Activated T-helper 9 cell treated with anti-CD3 and anti-CD28 coated beads, Interleukin-2, amount 50 U/mL, for 16 hours (primary cell): ENCODE results near the gene BPI.
"Not testable (repeated sequence)": the region's sequence is repeated elsewhere in the genome, so short reads cannot be mapped to it uniquely, and the experiment has no call there.

Experiments
- DNase-seq: peaks from one replicate; pipeline ENCODE4 v3.0.0-alpha.2; 2020; ENCODE audit warnings: low read depth

Gene BPI

DNA sequence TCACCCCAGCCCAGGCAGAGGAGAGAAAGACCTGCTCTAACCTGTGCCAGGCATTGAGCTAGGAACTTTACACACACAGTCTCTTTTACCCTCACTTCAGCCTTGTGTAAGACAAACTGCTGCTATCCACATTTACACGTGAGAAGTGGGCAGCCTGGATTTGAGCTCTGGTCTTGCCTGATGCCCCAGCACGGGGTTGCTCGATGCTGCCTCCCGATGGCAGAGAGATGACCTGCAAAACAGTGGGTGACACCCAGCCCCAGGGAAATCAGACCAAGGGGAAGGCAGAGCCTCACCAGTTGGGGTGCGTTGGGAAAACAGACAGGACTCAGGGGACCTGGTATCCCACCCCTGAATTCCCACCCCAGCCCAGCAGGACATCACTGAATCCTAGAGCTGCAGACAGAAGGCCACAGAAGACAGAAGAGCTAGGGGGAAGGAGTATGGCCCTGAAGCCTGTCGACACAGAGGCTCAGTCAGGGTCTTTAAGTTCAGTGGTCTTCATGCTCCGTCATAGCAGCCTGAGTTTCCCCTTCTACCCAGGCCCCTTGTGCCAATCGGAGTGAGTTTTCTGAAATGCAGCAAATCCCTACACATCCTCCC, 990 bp downstream of the BPI start:
- DNase-seq, result no peak

DNA sequence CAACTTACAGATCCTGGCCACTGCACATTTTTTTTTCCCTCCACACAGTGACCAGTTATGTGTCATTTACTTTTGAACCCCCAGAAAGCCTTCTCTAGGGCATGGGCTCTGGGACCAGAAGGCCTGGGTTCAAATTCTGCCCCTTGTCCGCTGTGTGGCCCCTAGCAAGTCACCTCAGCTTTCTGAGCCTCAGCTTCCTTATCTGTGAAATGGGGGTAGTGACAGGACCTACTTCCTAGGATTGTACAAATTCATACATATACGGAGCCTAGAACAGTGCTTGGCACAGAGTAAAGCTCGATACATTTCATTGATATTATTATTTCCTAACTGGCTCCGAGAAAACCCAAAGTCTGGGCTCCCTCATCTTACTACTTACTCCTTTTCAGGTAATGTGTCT, 1.6 kb downstream of the BPI start:
- DNase-seq, result no peak

DNA sequence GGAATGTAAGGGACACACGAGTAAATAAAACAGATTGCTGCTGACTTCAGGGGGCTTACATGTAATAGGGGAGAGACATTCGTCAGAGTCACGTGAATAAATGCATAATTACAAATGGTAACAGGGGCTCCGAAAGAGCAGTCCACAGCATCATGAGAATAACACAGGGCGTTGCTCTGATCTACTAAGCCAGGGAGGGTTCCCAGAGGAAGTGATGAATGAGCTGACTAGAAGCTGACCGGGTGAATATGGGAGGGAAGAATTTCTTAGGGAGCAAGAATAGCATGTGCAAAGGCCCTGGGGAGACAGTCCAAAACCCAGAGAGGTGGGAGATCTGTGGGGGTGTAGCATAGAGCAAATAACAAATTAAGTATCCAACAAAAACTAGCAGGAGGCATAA, 2.4 kb downstream of the BPI start:
- no peak for DNase-seq

DNA sequence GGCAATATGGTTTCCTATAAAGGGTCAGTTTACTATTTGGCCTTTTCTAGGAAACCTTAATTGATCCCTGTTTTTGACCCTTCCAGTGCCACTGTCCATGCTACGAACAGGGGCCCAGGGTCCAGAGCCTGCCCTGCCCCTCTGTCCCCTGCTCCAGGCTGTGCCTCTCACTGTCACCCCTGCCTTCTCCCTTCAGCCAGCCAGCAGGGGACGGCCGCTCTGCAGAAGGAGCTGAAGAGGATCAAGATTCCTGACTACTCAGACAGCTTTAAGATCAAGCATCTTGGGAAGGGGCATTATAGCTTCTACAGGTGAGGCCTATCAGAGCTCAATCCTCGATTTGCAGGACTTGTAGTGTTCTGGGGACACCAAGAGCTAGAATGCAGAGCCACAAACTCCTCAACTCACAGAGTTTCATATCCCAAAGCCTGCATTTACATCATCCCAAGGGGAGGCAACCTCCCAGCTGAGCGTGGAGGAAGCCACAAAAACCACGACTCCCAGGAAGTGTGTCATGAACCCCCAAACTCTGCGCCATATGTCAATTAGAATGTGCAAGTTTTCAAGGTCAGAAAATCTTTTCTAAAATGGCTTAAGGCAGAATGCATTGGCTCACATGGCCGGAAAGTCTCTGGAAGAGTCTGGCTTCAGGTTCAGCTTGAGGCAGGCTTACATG, 3.6 kb downstream of the BPI start:
- DNase-seq, result no peak

DNA sequence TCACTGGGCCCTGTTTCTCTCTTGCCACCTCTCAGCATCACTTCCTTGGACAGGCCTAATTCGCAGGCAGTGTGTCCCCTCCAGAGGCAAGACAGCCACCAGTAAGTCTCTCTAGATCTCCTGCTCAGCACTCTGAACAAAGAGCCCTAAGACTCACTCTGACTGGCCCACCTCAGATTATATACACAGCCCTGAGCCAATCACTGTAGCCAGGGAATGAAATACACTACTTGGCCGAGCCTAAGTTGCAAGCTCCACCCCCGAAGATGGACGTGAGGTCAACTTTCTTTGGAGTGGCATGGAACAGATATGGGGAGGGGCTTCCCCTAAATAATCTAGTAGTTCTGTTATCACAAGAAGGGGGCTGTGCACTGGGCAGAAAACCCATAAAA, 4.1 kb downstream of the BPI start:
- no peak for DNase-seq

DNA sequence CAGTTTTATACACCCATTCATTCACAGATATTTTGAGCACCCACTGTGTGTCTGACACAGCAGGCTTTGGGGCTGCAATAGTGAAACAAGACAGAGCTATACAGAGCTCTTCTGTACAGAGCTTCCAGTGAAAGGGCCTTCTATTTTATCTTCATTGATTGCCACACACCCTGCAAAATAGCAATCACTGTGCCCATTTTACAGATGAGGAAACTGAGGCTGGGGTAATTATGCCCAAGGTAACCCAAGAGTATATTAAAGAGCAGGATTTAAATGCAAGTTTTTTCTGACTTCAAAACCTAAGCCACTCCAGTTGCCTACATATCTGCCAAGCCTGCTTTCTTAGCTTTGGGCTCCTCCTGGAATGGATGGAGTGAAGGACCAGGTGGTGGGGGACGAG, 4.5 kb downstream of the BPI start:
- no peak for DNase-seq

DNA sequence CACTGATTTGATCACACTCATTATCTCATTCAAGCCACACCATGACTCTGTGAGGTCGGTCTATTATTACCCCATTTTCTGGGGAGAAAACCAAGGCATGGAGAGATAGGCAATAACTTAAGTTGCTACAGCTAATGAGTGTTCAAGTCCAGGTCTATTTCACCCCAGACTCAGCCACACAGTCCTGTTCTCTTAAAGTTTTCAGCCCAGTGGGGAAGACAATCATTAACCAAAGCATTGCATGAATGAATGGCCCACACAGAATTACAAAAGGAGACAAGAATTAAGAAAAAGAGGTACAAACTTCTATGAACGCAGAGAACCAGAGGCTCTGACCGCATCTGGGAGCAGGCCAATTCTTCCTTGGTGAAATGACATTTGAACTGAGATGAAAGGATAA, 7.1 kb downstream of the BPI start:
- no peak for DNase-seq

DNA sequence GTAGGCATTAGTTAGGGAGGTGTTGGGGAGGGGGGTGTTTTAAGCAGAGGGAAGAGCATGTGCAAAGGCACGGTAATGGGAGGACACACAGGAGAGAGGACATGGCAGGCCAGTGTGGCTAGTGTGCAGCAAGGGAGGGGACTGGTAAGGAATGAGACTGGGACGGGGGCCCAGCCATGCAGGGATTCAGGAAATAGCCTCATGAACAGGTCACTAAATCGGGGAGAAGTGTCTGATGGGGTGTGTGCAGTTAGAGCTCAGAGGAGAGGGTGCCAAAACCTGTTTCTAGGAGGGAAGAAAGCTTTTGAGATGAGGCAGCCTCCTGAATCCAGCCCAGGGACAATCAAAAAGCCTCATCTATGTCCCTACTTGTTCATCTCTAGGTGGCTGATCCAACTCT, 7.5 kb downstream of the BPI start:
- DNase-seq, result no peak

DNA sequence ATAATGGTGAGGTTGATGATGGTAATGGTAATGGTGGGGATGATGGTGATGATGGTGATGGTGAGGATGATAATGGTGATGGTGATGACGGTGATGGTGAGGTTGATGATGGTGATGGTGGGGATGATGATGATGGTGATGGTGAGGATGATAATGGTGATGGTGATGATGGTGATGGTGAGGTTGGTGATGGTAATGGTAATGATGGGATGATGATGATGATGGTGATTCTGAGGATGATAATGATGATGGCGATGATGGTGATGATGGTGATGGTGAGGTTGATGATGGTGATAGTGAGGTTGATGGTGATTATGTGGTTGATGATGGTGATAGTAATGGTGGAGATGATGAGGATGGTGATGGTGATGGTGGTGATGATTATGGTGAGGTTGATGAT, 9.7 kb downstream of the BPI start:
- DNase-seq, result no peak

DNA sequence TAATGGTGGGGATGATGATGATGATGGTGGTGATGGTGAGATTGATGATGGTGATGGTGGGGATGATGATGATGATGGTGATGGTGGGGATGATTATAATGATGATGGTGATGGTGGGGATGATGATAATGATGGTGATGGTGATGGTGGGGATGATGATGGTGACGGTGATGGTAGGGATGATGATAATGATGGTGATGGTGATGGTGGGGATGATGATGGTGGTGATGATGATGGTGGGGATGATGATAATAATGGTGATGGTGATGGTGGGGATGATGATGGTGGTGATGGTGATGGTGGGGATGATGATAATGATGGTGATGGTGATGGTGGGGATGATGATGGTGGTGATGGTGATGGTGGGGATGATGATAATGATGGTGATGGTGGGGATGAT, 10.4 kb downstream of the BPI start:
- DNase-seq, result not testable (repeated sequence)

DNA sequence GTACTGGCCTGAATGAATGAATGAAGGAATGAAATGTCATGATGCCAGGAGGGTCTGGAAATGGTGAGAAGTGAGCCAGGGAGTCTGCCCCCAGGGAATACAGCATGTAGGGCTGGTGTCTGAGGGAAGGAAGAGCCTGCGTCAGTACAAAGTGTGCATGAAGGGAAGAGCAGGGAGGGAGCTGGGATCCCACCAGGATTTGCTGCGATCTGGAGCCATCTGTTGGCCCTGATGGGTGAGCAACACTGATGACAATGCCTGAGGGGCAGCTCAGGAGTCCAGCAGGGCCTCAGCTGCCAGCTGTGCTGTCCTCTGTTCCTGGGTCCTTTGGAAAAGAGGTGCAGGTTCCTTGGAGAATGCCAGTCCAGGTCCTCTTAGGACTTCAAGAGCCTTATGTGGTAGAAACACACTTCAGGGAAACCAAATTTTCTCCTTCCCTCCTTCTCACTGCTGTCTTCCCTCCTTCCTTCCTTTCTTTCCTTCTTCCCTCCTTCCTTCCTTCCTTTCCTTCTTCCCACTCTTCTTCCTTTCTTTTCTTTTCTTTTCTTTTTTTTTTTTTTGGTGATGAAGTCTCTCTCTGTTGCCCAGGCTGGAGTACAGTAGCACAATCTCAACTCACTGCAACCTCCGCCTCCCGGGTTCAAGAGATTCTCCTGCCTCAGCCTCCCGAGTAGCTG, 11.5 kb downstream of the BPI start:
- DNase-seq, result no peak

DNA sequence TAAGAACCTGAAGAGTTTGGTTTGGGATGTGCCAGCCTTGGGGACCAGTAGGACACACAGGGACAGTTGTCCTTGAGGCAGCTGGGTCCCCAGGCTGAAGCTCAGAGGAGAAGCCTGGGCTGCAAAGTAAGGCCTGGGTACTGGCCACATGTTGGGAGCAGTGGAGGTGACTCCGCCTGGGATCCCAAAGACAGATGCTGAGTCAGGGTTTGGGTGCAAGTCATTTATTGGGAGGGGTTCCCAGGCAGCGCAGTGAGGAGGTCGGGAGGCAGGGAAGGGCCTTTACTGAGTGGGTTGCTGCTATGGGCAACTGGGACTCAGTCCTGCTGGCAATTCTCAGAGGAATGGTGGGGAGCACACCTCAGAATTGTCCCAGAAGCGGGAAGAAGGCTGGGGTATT, 12.4 kb downstream of the BPI start:
- DNase-seq, result no peak

DNA sequence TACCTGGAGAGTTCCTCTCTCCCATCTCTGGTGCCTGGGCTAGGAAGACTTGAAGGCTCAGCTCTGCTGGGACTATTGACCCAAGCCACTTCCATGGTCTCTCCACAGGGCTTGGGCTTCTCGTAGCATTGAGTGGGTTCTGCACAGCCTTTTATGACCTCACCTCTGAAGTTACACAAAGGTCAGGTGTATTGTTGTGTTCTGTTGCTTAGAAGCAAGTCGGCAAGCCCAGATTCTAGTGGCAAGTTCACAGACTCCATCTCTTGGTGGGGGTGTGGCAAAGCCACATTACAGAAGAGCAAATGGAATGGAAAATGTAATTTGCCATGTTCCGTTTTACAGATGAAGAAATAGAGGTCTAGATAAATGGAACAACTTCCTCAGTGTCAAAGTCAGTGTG, 13.5 kb downstream of the BPI start:
- DNase-seq, result no peak

DNA sequence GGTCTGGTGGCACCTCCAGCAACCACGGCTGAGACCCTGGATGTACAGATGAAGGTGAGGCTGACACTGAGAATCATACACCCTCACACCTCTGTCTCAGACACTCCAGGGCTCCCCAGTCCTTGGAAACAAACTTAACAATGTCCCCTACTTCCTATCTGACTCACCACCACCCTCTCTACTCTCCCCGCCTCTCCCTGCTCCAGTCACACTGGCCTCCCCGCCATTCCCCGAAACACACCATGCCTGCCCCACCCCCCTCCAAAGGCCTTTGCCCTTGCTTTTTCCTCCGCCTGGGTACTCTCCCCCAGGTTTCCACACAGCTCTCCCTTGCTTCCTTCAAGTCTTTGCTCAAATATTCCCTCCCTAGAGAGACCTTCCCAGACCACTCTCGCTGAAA, 16.3 kb downstream of the BPI start:
- DNase-seq, result no peak

DNA sequence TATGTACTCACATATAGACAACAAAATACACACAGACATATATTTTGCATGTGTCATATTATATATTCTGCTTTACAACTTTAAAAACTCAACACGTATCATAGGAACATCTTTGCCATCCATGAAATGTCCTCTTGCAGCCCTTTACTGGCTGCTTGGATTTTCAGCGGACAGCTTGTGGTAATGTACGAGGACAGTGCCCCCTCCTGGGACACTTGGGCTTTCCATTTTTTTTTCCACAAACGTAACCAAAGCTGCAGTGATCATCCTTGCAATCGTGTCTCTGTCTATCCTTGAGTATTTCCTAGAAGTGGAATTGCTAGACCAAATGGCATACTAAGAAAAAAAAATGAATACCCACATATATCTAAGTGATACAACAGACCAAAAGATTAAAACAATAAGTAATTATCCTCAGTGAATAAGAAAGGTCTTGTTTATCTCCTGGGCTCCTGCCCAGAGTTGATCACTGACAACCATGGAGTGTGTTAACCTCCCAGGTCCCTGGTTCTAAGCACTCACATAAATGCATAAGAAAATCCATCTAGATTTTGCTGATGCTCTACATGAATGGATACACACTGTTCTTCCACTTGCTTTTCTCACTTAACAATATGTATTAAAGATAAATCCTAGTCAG, 18.1 kb downstream of the BPI start:
- DNase-seq, result no peak

DNA sequence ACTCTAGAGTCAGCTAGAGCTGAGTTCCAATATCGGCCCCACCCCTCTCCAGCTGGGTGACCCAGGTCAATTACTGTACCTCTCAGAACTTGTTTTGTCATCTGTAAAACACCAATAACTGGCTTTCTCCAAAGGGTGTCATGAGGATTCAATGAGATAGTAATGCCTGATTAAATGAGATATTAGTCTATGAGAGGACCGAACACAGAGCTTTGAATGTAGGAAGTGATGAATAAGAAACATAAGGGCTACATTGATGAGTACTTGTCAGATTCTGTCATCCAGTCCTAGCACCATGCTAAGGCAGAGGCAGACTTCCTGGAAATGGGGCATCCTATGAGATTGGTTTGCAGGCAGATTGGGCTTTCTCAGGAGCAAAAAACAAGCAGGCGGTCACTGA, 20.2 kb downstream of the BPI start:
- DNase-seq, result no peak

DNA sequence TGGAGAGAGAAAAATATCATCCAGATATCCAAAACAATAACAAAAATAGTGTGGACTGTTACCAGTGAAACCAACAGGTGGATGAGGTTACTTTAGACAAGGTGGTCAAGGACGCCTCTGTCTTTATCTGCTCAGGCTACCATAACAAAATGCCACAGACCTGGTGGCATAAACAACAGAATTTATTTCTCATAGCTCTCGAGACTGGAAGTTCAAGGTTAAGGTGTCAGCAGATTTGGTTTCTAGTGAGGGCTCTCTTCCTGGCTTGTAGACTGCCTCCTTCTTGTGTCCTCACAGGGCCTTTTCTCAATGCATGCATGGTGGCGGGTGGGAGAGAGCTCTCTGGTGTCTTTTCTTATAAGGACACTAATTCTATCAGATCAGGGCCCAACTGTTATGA, 21.2 kb downstream of the BPI start:
- DNase-seq, result no peak

DNA sequence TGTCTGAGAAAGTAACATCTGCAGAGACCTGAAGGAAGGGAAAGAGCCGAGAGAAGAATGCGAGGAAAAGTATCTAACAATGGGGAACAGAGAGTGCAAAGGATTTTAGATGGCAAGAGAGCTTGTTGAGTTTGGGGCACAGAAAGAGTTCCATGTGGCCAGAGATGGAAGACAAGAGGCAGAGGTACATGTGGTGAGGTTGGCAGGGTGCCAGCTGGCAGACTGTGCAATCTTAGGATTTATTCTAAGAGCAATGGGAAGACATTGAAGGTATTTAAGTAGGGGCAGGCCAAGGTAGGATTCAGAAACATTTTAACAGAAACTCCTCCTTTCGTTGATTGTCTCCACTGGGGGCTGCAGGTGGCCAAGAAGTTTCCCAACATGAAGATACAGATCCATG, 21.9 kb downstream of the BPI start:
- DNase-seq, result no peak

DNA sequence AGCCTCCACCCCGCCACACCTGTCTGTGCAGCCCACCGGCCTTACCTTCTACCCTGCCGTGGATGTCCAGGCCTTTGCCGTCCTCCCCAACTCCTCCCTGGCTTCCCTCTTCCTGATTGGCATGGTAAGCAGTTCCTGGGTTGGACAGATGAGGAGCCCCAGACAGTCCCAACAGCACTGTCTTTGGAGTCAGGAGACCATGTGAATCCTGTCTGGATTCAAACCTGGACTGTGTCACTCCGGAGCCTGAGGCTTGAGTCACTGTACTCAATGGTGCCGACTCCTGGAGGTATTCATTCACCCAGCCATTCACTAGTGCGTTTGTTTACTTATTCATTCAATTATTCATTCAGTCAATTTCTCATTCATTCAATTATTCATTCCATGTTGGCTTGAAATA, 22.4 kb downstream of the BPI start:
- no peak for DNase-seq

DNA sequence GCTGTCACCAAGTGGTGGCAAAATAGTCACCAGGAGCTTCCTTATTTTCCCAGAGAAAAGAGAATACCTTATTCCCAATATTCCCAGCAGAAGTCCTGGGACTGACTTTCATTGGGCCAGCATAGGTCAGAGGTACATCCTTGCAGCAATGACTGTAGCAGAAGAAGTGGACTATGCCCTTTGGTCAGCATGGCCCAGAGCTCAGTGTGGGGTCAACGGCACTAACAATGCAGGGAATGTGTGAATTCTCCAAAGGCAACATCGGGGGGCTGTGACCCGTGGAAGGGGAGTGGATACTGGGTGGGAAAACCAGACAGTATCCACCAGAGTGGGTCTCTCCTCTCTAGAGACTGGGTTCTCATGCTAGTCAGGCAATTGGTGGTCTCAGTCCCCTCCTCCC, 26.7 kb downstream of the BPI start:
- no peak for DNase-seq

DNA sequence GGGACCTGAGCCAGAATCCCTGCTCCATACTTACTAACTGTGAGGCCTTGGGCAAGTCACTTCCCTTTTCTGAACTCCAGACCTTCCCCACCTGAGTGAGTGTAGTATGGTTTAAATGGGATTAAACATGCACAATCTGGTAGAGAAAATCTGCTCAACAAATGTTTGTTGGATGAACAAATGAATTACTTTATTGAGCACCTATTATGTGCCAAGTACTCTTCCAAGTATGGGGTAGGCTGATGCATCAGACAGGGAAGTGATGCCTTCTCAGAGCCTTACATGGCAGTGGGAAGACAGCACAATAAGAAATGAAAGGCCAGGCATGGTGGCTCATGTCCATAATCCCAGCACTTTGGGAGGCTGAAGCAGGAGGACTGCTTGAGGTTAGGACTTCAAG, 27.3 kb downstream of the BPI start:
- no peak for DNase-seq

DNA sequence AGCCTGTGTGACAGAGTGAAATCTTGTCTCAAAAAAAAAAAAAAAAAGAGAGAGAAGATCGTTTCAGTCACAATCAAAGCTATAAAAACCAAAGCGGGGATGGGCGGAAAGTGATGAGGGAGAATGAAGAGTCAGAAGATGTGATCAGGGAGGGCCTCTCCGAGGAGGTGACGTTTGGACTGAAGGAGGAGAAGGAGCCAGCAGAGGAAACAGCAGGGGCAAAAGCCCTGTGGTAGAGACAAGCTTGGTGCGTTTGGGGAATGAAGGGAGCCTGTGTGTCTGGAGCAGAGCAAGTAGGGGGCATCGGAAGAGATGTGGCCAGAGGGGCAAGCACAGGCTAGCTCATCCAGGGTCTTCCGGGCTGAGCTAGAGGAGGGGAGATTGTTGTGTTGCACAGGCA, 27.9 kb downstream of the BPI start:
- DNase-seq, result no peak

DNA sequence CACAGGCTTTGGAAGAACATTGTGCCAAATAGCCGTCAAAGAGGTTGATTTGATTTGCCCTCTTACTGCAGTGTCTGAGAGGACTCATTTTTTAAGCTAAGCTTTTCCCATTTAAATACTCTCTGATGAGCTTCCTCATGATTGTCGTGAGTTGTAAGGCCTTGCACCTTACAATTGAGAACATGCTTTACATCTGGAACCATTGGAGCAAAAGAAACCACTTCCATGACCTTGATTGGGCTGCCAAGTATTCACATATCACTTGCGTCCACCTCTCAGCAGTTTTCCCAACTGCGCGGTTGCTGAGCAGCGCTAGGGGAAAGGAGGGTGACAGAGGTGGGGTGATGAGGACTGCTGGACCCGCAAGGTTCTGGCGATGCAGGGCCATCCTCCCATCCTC, 30.1 kb downstream of the BPI start:
- no peak for DNase-seq
